ENCODE data around the gene TNS3. TPM values are rescaled to one million over a fixed set of nuclear protein-coding genes. Genes with fewer than 3 reads are reported as not detected.
A peak's percentile ranks its signal among the peaks of the same experiment; 100 is the strongest.

Gene TNS3
- total RNA-seq, 4 donors from 2014 or later = 6.6 to 16.0 (median 9.6) TPM

DNA sequence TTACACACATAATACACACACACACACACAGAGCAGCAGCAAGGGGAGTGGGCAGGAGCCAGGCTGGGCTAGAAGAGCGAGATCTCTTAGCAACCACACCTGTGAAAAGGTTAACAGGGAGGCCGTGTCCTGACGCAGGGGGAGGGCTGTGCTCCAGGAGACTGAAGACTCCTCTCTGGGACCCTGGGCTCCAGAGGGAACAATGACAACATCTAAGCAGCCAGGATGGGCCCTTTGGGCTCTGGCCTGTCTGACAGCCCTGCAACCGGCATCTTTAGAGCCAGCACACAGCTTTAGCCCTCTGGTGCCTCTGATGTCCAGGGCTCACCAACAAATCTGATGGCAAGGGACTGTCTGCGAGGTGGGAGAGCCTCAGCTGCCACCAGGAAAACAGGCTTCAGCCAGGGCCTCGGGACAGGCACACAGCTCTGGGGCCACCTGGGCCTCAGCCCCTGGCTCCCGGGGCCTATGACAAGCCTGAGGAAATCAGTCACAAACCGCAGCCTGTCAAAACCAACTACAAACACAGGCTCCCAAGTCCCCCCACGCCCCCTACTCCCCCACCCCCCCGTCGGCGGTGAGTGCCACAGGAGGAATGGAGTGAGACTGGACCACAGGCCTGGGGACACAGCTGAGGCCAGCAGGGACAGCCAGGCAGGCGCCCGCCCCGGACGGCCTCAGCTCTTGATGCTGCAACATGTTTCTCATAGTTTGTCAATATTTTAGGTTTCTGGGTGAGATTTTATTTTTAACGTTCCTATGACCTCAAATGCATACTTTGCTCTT lies 102.8 kb downstream of the TNS3 start:
- Histone ChIP-seq H3K27me3 (no peaks in the 10 kb centered on the region), H3K9me3 (no peaks in the 10 kb centered on the region), H3K4me3 (no peak overlapping the region), H3K27ac (no peak overlapping the region), H3K36me3 (no peaks in the 10 kb centered on the region), H3K4me1 (peaks cover 7 to 59% (median 27%) of the 10 kb centered on the region in 3 donors)
- intact Hi-C loops (cut with DNase I) = no loop called here
- DNase-seq = no peak
- TF ChIP-seq, protein P1, sequence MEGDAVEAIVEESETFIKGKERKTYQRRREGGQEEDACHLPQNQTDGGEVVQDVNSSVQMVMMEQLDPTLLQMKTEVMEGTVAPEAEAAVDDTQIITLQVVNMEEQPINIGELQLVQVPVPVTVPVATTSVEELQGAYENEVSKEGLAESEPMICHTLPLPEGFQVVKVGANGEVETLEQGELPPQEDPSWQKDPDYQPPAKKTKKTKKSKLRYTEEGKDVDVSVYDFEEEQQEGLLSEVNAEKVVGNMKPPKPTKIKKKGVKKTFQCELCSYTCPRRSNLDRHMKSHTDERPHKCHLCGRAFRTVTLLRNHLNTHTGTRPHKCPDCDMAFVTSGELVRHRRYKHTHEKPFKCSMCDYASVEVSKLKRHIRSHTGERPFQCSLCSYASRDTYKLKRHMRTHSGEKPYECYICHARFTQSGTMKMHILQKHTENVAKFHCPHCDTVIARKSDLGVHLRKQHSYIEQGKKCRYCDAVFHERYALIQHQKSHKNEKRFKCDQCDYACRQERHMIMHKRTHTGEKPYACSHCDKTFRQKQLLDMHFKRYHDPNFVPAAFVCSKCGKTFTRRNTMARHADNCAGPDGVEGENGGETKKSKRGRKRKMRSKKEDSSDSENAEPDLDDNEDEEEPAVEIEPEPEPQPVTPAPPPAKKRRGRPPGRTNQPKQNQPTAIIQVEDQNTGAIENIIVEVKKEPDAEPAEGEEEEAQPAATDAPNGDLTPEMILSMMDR (IDR thresholded peaks at IDR 0.05) = no peak
- WGBS, 2 donors = 89 to 93% methylated on average over 3 to 5 of the region's 17 CpGs

DNA sequence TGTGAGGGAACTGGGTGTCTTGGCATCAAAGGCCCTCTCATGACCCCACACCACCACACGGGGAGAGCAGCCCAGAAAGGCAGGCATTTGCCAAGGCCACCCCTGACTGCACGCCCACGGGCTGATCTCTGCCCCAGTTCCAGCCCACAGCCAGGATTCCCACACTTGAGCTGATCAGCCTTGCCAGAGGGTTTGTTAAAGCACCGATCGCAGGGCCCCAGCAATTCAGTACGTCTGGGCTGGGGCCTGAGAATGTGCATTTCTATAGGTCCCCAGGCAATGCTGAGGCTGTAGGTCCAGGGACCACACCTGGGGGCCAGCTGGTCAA lies 103.9 kb downstream of the TNS3 start:
- H3K27me3 ChIP-seq = no peaks in the 10 kb centered on the region
- no peak for TF ChIP-seq POLR2A (IDR thresholded peaks at IDR 0.05)
- TF ChIP-seq, protein P1 (IDR thresholded peaks at IDR 0.05) = no peak
- intact Hi-C loops (cut with DNase I) = no loop called here
- no peak overlapping the region for H3K4me3 ChIP-seq
- 20% methylated on average over 3 of the region's 6 CpGs; no CpG with 5 or more reads in 1 of the 2 donors for WGBS, 2 donors
- DNase-seq = no peak
- no peak overlapping the region for H3K27ac ChIP-seq
- H3K9me3 ChIP-seq = no peaks in the 10 kb centered on the region
- H3K4me1 ChIP-seq = peaks cover 7 to 59% (median 27%) of the 10 kb centered on the region in 3 donors
- no peaks in the 10 kb centered on the region for H3K36me3 ChIP-seq

DNA sequence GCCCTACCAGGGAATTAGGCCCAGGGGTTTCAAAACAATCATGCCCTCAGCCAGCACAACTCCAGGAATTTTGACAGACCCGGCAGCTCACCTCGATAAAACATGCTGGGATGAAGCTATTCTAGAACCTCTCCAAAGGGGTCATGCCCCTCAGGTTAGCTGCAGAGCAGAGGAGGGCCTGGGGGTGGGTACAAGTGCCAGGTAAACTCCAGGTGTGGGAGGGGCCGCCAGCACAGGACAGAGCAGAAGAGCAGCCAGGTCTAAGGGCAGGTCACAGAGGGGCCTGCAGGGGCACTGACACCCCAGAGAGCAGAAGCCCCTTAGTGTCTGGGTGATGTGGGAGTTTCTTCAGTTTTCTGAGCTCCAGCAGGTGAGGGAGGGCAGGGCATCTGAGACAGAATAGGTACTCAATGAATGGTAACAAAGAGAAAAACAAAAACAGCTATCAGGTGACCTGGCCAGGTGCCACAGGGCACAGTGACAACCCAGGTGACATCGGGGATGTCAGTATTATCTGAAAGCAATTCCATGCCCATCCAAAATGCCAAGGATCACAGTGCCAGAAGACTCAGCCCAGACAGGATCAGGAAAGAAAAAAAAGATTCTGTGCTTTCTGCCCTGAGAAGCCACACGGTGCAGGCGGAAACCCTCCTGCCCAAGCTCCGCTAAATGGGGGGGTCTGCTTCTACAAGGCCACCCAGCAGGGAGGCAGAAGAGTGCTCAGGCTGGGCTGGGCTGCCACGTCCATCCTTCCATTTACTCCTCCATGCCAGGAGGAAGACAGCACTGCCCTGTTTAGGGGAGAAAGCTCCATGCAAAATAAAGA lies 104.5 kb downstream of the TNS3 start:
- H3K4me3 ChIP-seq = no peak overlapping the region
- no peak for DNase-seq
- no peak overlapping the region for H3K27ac ChIP-seq
- WGBS, 2 donors = 65 to 67% methylated on average over 2 to 5 of the region's 8 CpGs
- no peaks in the 10 kb centered on the region for H3K27me3 ChIP-seq
- no peaks in the 10 kb centered on the region for H3K9me3 ChIP-seq
- intact Hi-C loops (cut with DNase I) = no loop called here
- peaks cover 7 to 56% (median 26%) of the 10 kb centered on the region in 3 donors for H3K4me1 ChIP-seq
- TF ChIP-seq, protein P1 (IDR thresholded peaks at IDR 0.05) = no peak
- no peak for TF ChIP-seq POLR2A (IDR thresholded peaks at IDR 0.05)
- no peaks in the 10 kb centered on the region for H3K36me3 ChIP-seq

DNA sequence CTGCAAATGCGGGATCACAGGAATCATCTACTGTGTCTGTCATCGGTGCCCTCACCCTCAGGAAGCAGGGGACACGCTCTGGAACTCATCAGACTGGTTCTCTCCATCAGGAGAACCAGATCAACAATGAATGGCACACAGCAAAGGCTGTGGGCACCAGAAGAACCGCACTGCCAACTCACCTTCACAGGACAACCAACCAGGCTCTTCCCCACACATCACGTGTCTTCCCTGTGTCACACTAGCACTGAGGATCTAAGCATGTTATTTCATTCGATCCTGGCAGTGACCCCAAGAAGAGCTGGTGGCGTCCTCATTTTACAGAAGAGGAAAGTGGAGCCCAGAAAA lies 106.1 kb downstream of the TNS3 start:
- no peak overlapping the region for H3K4me3 ChIP-seq
- TF ChIP-seq, protein P1 (IDR thresholded peaks at IDR 0.05) = no peak
- no peak for TF ChIP-seq POLR2A (IDR thresholded peaks at IDR 0.05)
- H3K36me3 ChIP-seq = no peaks in the 10 kb centered on the region
- DNase-seq = no peak
- peak overlapping the region in 3 of 4 donors; percentile 16 to 70 (median 26) for H3K27ac ChIP-seq
- intact Hi-C loops (cut with DNase I) = no loop called here
- H3K4me1 ChIP-seq = peaks cover 7 to 41% (median 14%) of the 10 kb centered on the region in 3 donors
- H3K9me3 ChIP-seq = no peaks in the 10 kb centered on the region
- H3K27me3 ChIP-seq = no peaks in the 10 kb centered on the region
- 93 to 96% methylated on average over 4 to 5 of the region's 7 CpGs for WGBS, 2 donors
